HepG2 (cell line): Measurements from ENCODE around the gene PODXL2. TPM values are rescaled to one million over a fixed set of nuclear protein-coding genes. Genes with fewer than 3 reads are reported as not detected.

Experiments used
- BRD4 ChIP-seq: sonication (generic); formaldehyde crosslinking; IDR thresholded peaks from 2 replicates; pipeline ENCODE4 v1.4.0; 2020; ENCODE audit warnings: missing genetic modification reagents
- EZH2 ChIP-seq: conservative IDR thresholded peaks from 2 replicates; pipeline ENCODE4 v1.6.1; 2012; ENCODE audit warnings: mild to moderate bottlenecking, low read depth, low read length, moderate library complexity
- FOXP1 ChIP-seq, 2 experiments: fragments of 450-650 bp in 1 of 2; IDR thresholded peaks; 2 replicates each; pipeline ENCODE4 v1.6.1; 2017 to 2018; ENCODE audit warnings: antibody characterized with exemption in 1 of 2
- GABPB1 ChIP-seq: IDR thresholded peaks from 2 replicates; pipeline ENCODE4 v1.6.1; 2016; ENCODE audit warnings: mild to moderate bottlenecking, missing genetic modification reagents, moderate library complexity, missing compliant biosample characterization
- NR2F6 ChIP-seq, 2 experiments: IDR thresholded peaks; 2 replicates each; pipeline ENCODE4 v1.6.1; 2016; ENCODE audit warnings: antibody characterized with exemption in 1 of 2, mild to moderate bottlenecking in 1 of 2
- PPARG ChIP-seq: conservative IDR thresholded peaks from 2 replicates; pipeline ENCODE4 v1.6.1; 2016; ENCODE audit warnings: missing biosample characterization, missing genetic modification reagents
- RFX3 ChIP-seq: IDR thresholded peaks from 2 replicates; pipeline ENCODE4 v1.6.1; 2016; ENCODE audit warnings: missing biosample characterization, missing genetic modification reagents
- RXRB ChIP-seq: IDR thresholded peaks from 2 replicates; pipeline ENCODE4 v1.6.1; 2016; ENCODE audit warnings: borderline replicate concordance, missing genetic modification reagents, missing compliant biosample characterization
- XBP1 ChIP-seq: sonication (generic); formaldehyde crosslinking; IDR thresholded peaks from 2 replicates; pipeline ENCODE4 v1.5.0; 2020; ENCODE audit warnings: missing genetic modification reagents
- ZFY ChIP-seq: sonication (generic); formaldehyde crosslinking; IDR thresholded peaks from 2 replicates; pipeline ENCODE4 v1.4.0; 2020; ENCODE audit warnings: missing genetic modification reagents
- ZNF317 ChIP-seq: sonication (generic); formaldehyde crosslinking; IDR thresholded peaks from 2 replicates; pipeline ENCODE4 v1.5.0; 2020; ENCODE audit warnings: mild to moderate bottlenecking, missing genetic modification reagents
- ZNF7 ChIP-seq: IDR thresholded peaks from 2 replicates; pipeline ENCODE4 v1.6.1; 2016; ENCODE audit warnings: missing biosample characterization, missing genetic modification reagents
- polyA plus RNA-seq, 8 experiments: library from polyadenylated mRNA; depleted of rRNA in 3 of 8; stranded (reverse) in 7 of 8; unstranded in 1 of 8; fragments of >200 nt; fragmentation: Illumina TruSeq in 4 of 8; extraction: Trizol in 4 of 8; gene quantifications; 2 replicates each; pipeline versions ENCODE4 v1.2.1 to v1.2.3, GENCODE V29; 2011 to 2016; ENCODE audit warnings: low read depth in 4 of 8, missing spikeins in 1 of 8, mixed read lengths in 1 of 8; ENCODE audit not compliant: insufficient read depth in 1 of 8
- total RNA-seq, 5 experiments: library from RNA; depleted of rRNA; stranded (reverse); fragments of >200 nt; fragmentation: Illumina TruSeq; extraction: Trizol; gene quantifications; 2 replicates each; pipeline ENCODE4 v1.2.3, GENCODE V29; 2016; ENCODE audit warnings: low read depth in 1 of 5
- TF ChIP-seq, protein P1 (sequence below): sonication (generic); formaldehyde crosslinking; IDR thresholded peaks from 2 replicates; pipeline ENCODE4 v1.4.0; 2020; ENCODE audit warnings: missing genetic modification reagents
- TF ChIP-seq, protein P2 (sequence below): sonication (generic); formaldehyde crosslinking; IDR thresholded peaks from 2 replicates; pipeline ENCODE4 v1.5.1; 2020; ENCODE audit warnings: mild to moderate bottlenecking, missing genetic modification reagents, moderate library complexity
- TF ChIP-seq, protein P3 (sequence below): sonication (generic); formaldehyde crosslinking; IDR thresholded peaks from 2 replicates; pipeline ENCODE4 v1.8.1; 2023; ENCODE audit warnings: mild to moderate bottlenecking, missing genetic modification reagents
- TF ChIP-seq, protein P4 (sequence below): sonication (generic); formaldehyde crosslinking; IDR thresholded peaks from 2 replicates; pipeline ENCODE4 v1.5.0; 2020; ENCODE audit warnings: mild to moderate bottlenecking, missing genetic modification reagents, moderate library complexity
- TF ChIP-seq, protein P5 (sequence below): sonication (generic); formaldehyde crosslinking; IDR thresholded peaks from 2 replicates; pipeline ENCODE4 v1.8.0; 2022; ENCODE audit warnings: mild to moderate bottlenecking, missing genetic modification reagents

The PODXL2 gene
- total and polyA plus RNA-seq, 2 of the 13 experiments (the other 11 are each of a cell fraction or from before 2014, with no cell fraction given): 20.4 to 25.1 TPM

DNA sequence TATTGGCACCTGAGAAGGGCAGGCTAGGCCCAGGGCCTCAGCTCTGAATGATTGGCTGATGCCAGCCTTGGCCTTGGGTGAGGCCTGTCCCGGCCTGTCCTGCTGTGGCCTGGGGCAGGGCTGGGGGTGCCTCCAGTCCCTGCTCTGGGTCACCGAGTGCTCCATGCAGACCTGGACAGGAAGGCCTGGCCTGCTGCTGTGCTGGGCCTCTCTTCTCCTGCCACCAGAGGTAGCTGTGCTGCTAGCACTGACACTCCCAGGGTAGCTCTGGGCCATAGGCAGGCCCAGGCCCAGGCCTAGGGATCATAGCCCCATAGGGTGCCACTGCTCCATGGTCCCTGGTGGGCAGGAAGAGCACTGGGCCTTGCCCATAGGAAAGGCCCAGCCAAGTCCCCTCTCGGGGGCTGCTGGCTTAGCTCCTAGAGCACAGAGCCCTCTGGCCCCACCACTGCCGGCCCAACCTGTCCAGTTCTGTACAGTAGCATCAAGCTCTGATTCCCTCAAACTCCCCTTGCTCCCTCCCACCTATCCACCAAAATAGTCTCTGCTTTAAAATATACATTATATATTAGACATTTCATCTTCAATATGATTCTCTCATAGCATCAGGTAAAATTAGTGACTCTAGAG lies 62.0 kb downstream of the PODXL2 start (continued):
- TF ChIP-seq, protein P1, sequence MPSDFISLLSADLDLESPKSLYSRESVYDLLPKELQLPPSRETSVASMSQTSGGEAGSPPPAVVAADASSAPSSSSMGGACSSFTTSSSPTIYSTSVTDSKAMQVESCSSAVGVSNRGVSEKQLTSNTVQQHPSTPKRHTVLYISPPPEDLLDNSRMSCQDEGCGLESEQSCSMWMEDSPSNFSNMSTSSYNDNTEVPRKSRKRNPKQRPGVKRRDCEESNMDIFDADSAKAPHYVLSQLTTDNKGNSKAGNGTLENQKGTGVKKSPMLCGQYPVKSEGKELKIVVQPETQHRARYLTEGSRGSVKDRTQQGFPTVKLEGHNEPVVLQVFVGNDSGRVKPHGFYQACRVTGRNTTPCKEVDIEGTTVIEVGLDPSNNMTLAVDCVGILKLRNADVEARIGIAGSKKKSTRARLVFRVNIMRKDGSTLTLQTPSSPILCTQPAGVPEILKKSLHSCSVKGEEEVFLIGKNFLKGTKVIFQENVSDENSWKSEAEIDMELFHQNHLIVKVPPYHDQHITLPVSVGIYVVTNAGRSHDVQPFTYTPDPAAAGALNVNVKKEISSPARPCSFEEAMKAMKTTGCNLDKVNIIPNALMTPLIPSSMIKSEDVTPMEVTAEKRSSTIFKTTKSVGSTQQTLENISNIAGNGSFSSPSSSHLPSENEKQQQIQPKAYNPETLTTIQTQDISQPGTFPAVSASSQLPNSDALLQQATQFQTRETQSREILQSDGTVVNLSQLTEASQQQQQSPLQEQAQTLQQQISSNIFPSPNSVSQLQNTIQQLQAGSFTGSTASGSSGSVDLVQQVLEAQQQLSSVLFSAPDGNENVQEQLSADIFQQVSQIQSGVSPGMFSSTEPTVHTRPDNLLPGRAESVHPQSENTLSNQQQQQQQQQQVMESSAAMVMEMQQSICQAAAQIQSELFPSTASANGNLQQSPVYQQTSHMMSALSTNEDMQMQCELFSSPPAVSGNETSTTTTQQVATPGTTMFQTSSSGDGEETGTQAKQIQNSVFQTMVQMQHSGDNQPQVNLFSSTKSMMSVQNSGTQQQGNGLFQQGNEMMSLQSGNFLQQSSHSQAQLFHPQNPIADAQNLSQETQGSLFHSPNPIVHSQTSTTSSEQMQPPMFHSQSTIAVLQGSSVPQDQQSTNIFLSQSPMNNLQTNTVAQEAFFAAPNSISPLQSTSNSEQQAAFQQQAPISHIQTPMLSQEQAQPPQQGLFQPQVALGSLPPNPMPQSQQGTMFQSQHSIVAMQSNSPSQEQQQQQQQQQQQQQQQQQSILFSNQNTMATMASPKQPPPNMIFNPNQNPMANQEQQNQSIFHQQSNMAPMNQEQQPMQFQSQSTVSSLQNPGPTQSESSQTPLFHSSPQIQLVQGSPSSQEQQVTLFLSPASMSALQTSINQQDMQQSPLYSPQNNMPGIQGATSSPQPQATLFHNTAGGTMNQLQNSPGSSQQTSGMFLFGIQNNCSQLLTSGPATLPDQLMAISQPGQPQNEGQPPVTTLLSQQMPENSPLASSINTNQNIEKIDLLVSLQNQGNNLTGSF (CRISPR knock-in tag): no peak
- TF ChIP-seq BRD4 (CRISPR knock-in tag) (no peak), ZNF7 (CRISPR knock-in tag) (no peak), RXRB (CRISPR knock-in tag) (0 out of 2 replicates have a peak, but pooled peaks have one; percentile 14), NR2F6 (IDR thresholded peaks at IDR 0.05) (no peak), NR2F6 (CRISPR knock-in tag; IDR thresholded peaks at IDR 0.05) (peak; percentile 33; the same call in 1 of the 2 replicates), FOXP1 (IDR thresholded peaks at IDR 0.05) (no peak), FOXP1 (CRISPR knock-in tag; IDR thresholded peaks at IDR 0.05) (no peak), EZH2 (no peak), ZNF317 (CRISPR knock-in tag) (no peak), XBP1 (CRISPR knock-in tag) (no peak), ZFY (CRISPR knock-in tag) (peak; percentile 88), GABPB1 (CRISPR knock-in tag) (peak; percentile 47; the same call in 1 of the 2 replicates), RFX3 (CRISPR knock-in tag) (no peak), PPARG (CRISPR knock-in tag) (no peak)
- TF ChIP-seq, protein P2, sequence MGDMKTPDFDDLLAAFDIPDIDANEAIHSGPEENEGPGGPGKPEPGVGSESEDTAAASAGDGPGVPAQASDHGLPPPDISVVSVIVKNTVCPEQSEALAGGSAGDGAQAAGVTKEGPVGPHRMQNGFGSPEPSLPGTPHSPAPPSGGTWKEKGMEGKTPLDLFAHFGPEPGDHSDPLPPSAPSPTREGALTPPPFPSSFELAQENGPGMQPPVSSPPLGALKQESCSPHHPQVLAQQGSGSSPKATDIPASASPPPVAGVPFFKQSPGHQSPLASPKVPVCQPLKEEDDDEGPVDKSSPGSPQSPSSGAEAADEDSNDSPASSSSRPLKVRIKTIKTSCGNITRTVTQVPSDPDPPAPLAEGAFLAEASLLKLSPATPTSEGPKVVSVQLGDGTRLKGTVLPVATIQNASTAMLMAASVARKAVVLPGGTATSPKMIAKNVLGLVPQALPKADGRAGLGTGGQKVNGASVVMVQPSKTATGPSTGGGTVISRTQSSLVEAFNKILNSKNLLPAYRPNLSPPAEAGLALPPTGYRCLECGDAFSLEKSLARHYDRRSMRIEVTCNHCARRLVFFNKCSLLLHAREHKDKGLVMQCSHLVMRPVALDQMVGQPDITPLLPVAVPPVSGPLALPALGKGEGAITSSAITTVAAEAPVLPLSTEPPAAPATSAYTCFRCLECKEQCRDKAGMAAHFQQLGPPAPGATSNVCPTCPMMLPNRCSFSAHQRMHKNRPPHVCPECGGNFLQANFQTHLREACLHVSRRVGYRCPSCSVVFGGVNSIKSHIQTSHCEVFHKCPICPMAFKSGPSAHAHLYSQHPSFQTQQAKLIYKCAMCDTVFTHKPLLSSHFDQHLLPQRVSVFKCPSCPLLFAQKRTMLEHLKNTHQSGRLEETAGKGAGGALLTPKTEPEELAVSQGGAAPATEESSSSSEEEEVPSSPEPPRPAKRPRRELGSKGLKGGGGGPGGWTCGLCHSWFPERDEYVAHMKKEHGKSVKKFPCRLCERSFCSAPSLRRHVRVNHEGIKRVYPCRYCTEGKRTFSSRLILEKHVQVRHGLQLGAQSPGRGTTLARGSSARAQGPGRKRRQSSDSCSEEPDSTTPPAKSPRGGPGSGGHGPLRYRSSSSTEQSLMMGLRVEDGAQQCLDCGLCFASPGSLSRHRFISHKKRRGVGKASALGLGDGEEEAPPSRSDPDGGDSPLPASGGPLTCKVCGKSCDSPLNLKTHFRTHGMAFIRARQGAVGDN (CRISPR knock-in tag): peak; percentile 49
- TF ChIP-seq, protein P3, sequence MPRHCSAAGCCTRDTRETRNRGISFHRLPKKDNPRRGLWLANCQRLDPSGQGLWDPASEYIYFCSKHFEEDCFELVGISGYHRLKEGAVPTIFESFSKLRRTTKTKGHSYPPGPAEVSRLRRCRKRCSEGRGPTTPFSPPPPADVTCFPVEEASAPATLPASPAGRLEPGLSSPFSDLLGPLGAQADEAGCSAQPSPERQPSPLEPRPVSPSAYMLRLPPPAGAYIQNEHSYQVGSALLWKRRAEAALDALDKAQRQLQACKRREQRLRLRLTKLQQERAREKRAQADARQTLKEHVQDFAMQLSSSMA (CRISPR knock-in tag): no peak
- TF ChIP-seq, protein P4, sequence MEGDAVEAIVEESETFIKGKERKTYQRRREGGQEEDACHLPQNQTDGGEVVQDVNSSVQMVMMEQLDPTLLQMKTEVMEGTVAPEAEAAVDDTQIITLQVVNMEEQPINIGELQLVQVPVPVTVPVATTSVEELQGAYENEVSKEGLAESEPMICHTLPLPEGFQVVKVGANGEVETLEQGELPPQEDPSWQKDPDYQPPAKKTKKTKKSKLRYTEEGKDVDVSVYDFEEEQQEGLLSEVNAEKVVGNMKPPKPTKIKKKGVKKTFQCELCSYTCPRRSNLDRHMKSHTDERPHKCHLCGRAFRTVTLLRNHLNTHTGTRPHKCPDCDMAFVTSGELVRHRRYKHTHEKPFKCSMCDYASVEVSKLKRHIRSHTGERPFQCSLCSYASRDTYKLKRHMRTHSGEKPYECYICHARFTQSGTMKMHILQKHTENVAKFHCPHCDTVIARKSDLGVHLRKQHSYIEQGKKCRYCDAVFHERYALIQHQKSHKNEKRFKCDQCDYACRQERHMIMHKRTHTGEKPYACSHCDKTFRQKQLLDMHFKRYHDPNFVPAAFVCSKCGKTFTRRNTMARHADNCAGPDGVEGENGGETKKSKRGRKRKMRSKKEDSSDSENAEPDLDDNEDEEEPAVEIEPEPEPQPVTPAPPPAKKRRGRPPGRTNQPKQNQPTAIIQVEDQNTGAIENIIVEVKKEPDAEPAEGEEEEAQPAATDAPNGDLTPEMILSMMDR (CRISPR knock-in tag): peak; percentile 91
- TF ChIP-seq, protein P5, sequence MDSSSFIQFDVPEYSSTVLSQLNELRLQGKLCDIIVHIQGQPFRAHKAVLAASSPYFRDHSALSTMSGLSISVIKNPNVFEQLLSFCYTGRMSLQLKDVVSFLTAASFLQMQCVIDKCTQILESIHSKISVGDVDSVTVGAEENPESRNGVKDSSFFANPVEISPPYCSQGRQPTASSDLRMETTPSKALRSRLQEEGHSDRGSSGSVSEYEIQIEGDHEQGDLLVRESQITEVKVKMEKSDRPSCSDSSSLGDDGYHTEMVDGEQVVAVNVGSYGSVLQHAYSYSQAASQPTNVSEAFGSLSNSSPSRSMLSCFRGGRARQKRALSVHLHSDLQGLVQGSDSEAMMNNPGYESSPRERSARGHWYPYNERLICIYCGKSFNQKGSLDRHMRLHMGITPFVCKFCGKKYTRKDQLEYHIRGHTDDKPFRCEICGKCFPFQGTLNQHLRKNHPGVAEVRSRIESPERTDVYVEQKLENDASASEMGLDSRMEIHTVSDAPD: no peak
